Body of pancreas (tissue), 4 donors: ENCODE data around the gene C3orf18. TPM values are rescaled to one million over a fixed set of nuclear protein-coding genes. Genes with fewer than 3 reads are reported as not detected.

Experiments
- ATAC-seq: fragments of 150-250 bp; one replicate; pipeline ENCODE4 v1.9.1; 2016
- DNase-seq, 4 donors: peaks; one replicate each; pipeline ENCODE4 v3.0.0-alpha.2; 2019
- H3K27ac ChIP-seq, 4 donors: fragments of 200-600 bp; sonication (generic); 1 replicate in 3 of 4; 2 replicates in 1 of 4; pipeline versions ENCODE4 v1.5.1 to v1.6.1; 2016 to 2019; ENCODE audit warnings: mild to moderate bottlenecking in 1 of 4, mixed read lengths in 1 of 4, moderate library complexity in 1 of 4
- H3K27me3 ChIP-seq, 2 donors: fragments of 200-600 bp; sonication (generic); one replicate each; pipeline ENCODE4 v1.6.0; 2016; ENCODE audit warnings: mild to moderate bottlenecking in 1 of 2
- H3K36me3 ChIP-seq, 2 donors: fragments of 200-600 bp; sonication (generic); replicated peaks in 1 of 2; 2 replicates each; pipeline ENCODE4 v1.5.1; 2016; ENCODE audit warnings: low read depth in 2 of 2; ENCODE audit not compliant: insufficient read depth in 1 of 2
- H3K4me1 ChIP-seq: fragments of 200-600 bp; sonication (generic); one replicate; pipeline ENCODE4 v1.6.0; 2016
- H3K4me3 ChIP-seq, 2 donors: fragments of 200-600 bp; sonication (generic); 1 replicate in 1 of 2; 2 replicates in 1 of 2; pipeline ENCODE4 v1.5.1; 2016 to 2019
- H3K9me3 ChIP-seq, 3 donors: fragments of 200-600 bp; sonication (generic); 1 replicate in 2 of 3; 2 replicates in 1 of 3; pipeline ENCODE4 v1.5.1; 2016
- CTCF ChIP-seq, 7 experiments: fragments of 450-650 bp in 4 of 7; fragments of 200-600 bp in 3 of 7; sonication (generic) in 3 of 7; IDR thresholded peaks; one replicate each; pipeline ENCODE4 v1.5.1; 2016 to 2019; ENCODE audit warnings: antibody characterized with exemption in 7 of 7
- POLR2A ChIP-seq, 3 donors: fragments of 450-650 bp; IDR thresholded peaks; one replicate each; pipeline ENCODE4 v1.6.1; 2016; ENCODE audit warnings: antibody characterized with exemption in 3 of 3, mild to moderate bottlenecking in 2 of 3
- WGBS, 2 donors: methylation state at CpG; one replicate each; pipeline ENCODE4 v1.1.5; 2017; 5-methylcytosine and 5-hydroxymethylcytosine counted together
- intact Hi-C: fragments of 100-400 bp; cut with DNase I; formaldehyde crosslinking; loops from one replicate; pipeline ENCODE4 v1.15.1; 2023
- total RNA-seq, 2 donors: library from RNA; depleted of rRNA; stranded (reverse); fragments of >200 nt; gene quantifications; one replicate each; pipeline ENCODE4 v1.1.0, GENCODE V29; 2016

Gene C3orf18
- total RNA-seq, 2 donors from 2014 or later = 6.3 to 11.4 TPM

- TF ChIP-seq POLR2A (IDR thresholded peaks at IDR 0.05) (no peak), CTCF (IDR thresholded peaks at IDR 0.05) (no peak)
- DNase-seq = no peak
These were observed 45.7 kb upstream of the C3orf18 start for GRCh38 chr3:50612970-50613846.

GRCh38 chr3:50612234-50612882 lies 44.8 kb upstream of the C3orf18 start:
- no peak for TF ChIP-seq CTCF (IDR thresholded peaks at IDR 0.05)
- no peak for TF ChIP-seq POLR2A (IDR thresholded peaks at IDR 0.05)
- intact Hi-C loops = no loop called here
- DNase-seq (no peak), ATAC-seq (no peak)
- Histone ChIP-seq H3K9me3 (no peaks in the 10 kb centered on the region), H3K4me3 (peak overlapping the region in 1 of 2 donors; percentile 44), H3K27ac (peak overlapping the region; percentile 79 to 88 (median 86)), H3K36me3 (peaks cover 0 to 1% of the 10 kb centered on the region in 2 donors), H3K27me3 (no peaks in the 10 kb centered on the region), H3K4me1 (peaks cover 67% of the 10 kb centered on the region)
- 2 to 7% methylated on average over 14 to 29 of the region's 29 CpGs for WGBS, 2 donors

More at GRCh38 chr3:50612970-50613846, 45.7 kb upstream of the C3orf18 start:
- H3K27ac ChIP-seq = peak overlapping the region in 2 of 4 donors; percentile 88
- no peak for ATAC-seq
- no peak overlapping the region for H3K4me3 ChIP-seq
- peaks cover 65% of the 10 kb centered on the region for H3K4me1 ChIP-seq
- no peaks in the 10 kb centered on the region for H3K9me3 ChIP-seq
- no peaks in the 10 kb centered on the region for H3K27me3 ChIP-seq
- intact Hi-C loops = no loop called here
- 64 to 74% methylated on average over 6 of the region's 6 CpGs for WGBS, 2 donors
- no peaks in the 10 kb centered on the region for H3K36me3 ChIP-seq

- no peaks in the 10 kb centered on the region for H3K27me3 ChIP-seq
- peaks cover 74% of the 10 kb centered on the region for H3K4me1 ChIP-seq
- 0% methylated on average over 17 to 63 of the region's 75 CpGs for WGBS, 2 donors
- H3K27ac ChIP-seq = peak within 1 kb of the TSS; percentile 79 to 88 (median 86)
- no peaks in the 10 kb centered on the region for H3K9me3 ChIP-seq
- intact Hi-C loops = no loop called here
- TF ChIP-seq POLR2A (IDR thresholded peaks at IDR 0.05) (peak; percentile 83 to 92 (median 87)), CTCF (IDR thresholded peaks at IDR 0.05) (peak in 6 of 7 experiments; percentile 12 to 48 (median 35))
- H3K4me3 ChIP-seq = peak within 1 kb of the TSS; percentile 44 to 85
- ATAC-seq (peak; percentile 82), DNase-seq (peak; percentile 95 to 97 (median 97))
- H3K36me3 ChIP-seq = peaks cover 0 to 6% of the 10 kb centered on the region in 2 donors
These were observed 44.1 kb upstream of the C3orf18 start, which contains the start of gene CISH for GRCh38 chr3:50611464-50612233. Gene CISH, minus strand, starts transcription at chr3:50611774. Its CDS starts 124 bp downstream, at chr3:50611650.

- H3K27me3 ChIP-seq = no peaks in the 10 kb centered on the region
- WGBS, 2 donors = 2 to 26% methylated on average over 3 to 10 of the region's 10 CpGs
- peak overlapping the region; percentile 79 to 88 (median 86) for H3K27ac ChIP-seq
- TF ChIP-seq POLR2A (IDR thresholded peaks at IDR 0.05) = no peak
- TF ChIP-seq CTCF (IDR thresholded peaks at IDR 0.05) = no peak
- H3K4me1 ChIP-seq = peaks cover 75% of the 10 kb centered on the region
- ATAC-seq (no peak), DNase-seq (no peak)
- H3K9me3 ChIP-seq = no peaks in the 10 kb centered on the region
- intact Hi-C loops = no loop called here
- H3K36me3 ChIP-seq = peaks cover 0 to 6% of the 10 kb centered on the region in 2 donors
- peak overlapping the region; percentile 44 to 85 for H3K4me3 ChIP-seq
These were observed 43.5 kb upstream of the C3orf18 start for GRCh38 chr3:50610992-50611463.
